HepG2 (cell line): ENCODE measurements around the gene FBXW2. TPM values are rescaled to one million over a fixed set of nuclear protein-coding genes. Genes with fewer than 3 reads are reported as not detected.

Source experiments
- ASH2L ChIP-seq: fragments of 300-600, 200-600 bp; sonication (generic); IDR thresholded peaks from 2 replicates; pipeline ENCODE4 v1.7.0; 2017; ENCODE audit warnings: low read depth, mild to moderate bottlenecking, moderate library complexity, mixed read lengths, low read length; ENCODE audit not compliant: insufficient read length
- BCL6 ChIP-seq: IDR thresholded peaks from 2 replicates; pipeline ENCODE4 v1.6.1; 2016; ENCODE audit warnings: missing genetic modification reagents, missing compliant biosample characterization
- CEBPZ ChIP-seq: IDR thresholded peaks from 2 replicates; pipeline ENCODE4 v1.6.1; 2012; ENCODE audit warnings: low read length, improper control_type of control experiment
- CTCF ChIP-seq: sonication (generic); formaldehyde crosslinking; IDR thresholded peaks from 2 replicates; pipeline ENCODE4 v1.5.0; 2020; ENCODE audit warnings: mild to moderate bottlenecking, missing genetic modification reagents, moderate library complexity
- FOXA1 ChIP-seq, 2 experiments: fragments of 450-650 bp in 1 of 2; sonication (generic) in 1 of 2; formaldehyde crosslinking in 1 of 2; IDR thresholded peaks; 2 replicates each; pipeline versions ENCODE4 v1.4.0 to v1.6.1; 2016 to 2020; ENCODE audit warnings: missing genetic modification reagents in 1 of 2
- GABPB1 ChIP-seq: IDR thresholded peaks from 2 replicates; pipeline ENCODE4 v1.6.1; 2016; ENCODE audit warnings: mild to moderate bottlenecking, missing genetic modification reagents, moderate library complexity, missing compliant biosample characterization
- HMGA1 ChIP-seq: sonication (generic); formaldehyde crosslinking; conservative IDR thresholded peaks from 2 replicates; pipeline ENCODE4 v1.4.0; 2020; ENCODE audit warnings: missing genetic modification reagents
- MAFG ChIP-seq: sonication (generic); formaldehyde crosslinking; IDR thresholded peaks from 2 replicates; pipeline ENCODE4 v1.5.1; 2020; ENCODE audit warnings: mild to moderate bottlenecking, missing genetic modification reagents
- NR2F2 ChIP-seq: IDR thresholded peaks from 2 replicates; pipeline ENCODE4 v1.6.1; 2012; ENCODE audit warnings: low read depth, inconsistent platforms, borderline replicate concordance
- POLR2A ChIP-seq, 2 experiments: IDR thresholded peaks; 2 replicates each; pipeline ENCODE4 v1.6.1; 2011; ENCODE audit warnings: low read depth in 2 of 2, low read length in 2 of 2, mild to moderate bottlenecking in 1 of 2, moderate library complexity in 1 of 2; ENCODE audit not compliant: insufficient read depth in 1 of 2
- SP5 ChIP-seq: IDR thresholded peaks from 2 replicates; pipeline ENCODE4 v1.6.1; 2016; ENCODE audit warnings: low read depth, borderline replicate concordance
- ZKSCAN1 ChIP-seq: fragments of 150-350 bp; IDR thresholded peaks from 2 replicates; pipeline ENCODE4 v1.6.1; 2014; ENCODE audit warnings: low read length
- ZNF275 ChIP-seq: sonication (generic); formaldehyde crosslinking; IDR thresholded peaks from 2 replicates; pipeline ENCODE4 v1.8.0; 2022; ENCODE audit warnings: missing genetic modification reagents, mild to moderate bottlenecking, inconsistent platforms, borderline replicate concordance
- ZNF292 ChIP-seq: sonication (generic); formaldehyde crosslinking; IDR thresholded peaks from 2 replicates; pipeline ENCODE4 v1.8.1; 2022; ENCODE audit warnings: mild to moderate bottlenecking, low read depth, missing genetic modification reagents, borderline replicate concordance
- ZNF678 ChIP-seq: sonication (generic); formaldehyde crosslinking; IDR thresholded peaks from 2 replicates; pipeline ENCODE4 v1.4.0; 2020; ENCODE audit warnings: mild to moderate bottlenecking, missing genetic modification reagents
- polyA plus RNA-seq, 8 experiments: library from polyadenylated mRNA; depleted of rRNA in 3 of 8; stranded (reverse) in 7 of 8; unstranded in 1 of 8; fragments of >200 nt; fragmentation: Illumina TruSeq in 4 of 8; extraction: Trizol in 4 of 8; gene quantifications; 2 replicates each; pipeline versions ENCODE4 v1.2.1 to v1.2.3, GENCODE V29; 2011 to 2016; ENCODE audit warnings: low read depth in 4 of 8, missing spikeins in 1 of 8, mixed read lengths in 1 of 8; ENCODE audit not compliant: insufficient read depth in 1 of 8
- total RNA-seq, 5 experiments: library from RNA; depleted of rRNA; stranded (reverse); fragments of >200 nt; fragmentation: Illumina TruSeq; extraction: Trizol; gene quantifications; 2 replicates each; pipeline ENCODE4 v1.2.3, GENCODE V29; 2016; ENCODE audit warnings: low read depth in 1 of 5

FBXW2 gene
- total and polyA plus RNA-seq, 2 of the 13 experiments (the other 11 are each of a cell fraction or from before 2014, with no cell fraction given) = 35.4 to 43.1 TPM

GRCh38 chr9:120733190-120733589 lies 60.0 kb downstream of the FBXW2 start (continued):
- TF ChIP-seq CEBPZ = no peak
- no peak for TF ChIP-seq NR2F2
- TF ChIP-seq ZNF292 (CRISPR knock-in tag) = 0 out of 2 replicates have a peak, but pooled peaks have one; percentile 35
- no peak for TF ChIP-seq ASH2L
- TF ChIP-seq ZKSCAN1 = no peak
- TF ChIP-seq SP5 (CRISPR knock-in tag) = peak; percentile 57; the same call in 1 of the 2 replicates
- no peak for TF ChIP-seq ZNF678 (CRISPR knock-in tag)
- no peak for TF ChIP-seq MAFG (CRISPR knock-in tag)
- TF ChIP-seq POLR2A (IDR thresholded peaks at IDR 0.05; ENCODE audit: insufficient read depth in 1 of 2, low read depth in 2 of 2, low read length in 2 of 2) = no peak
- TF ChIP-seq HMGA1 (CRISPR knock-in tag) = no peak
- no peak for TF ChIP-seq ZNF275 (CRISPR knock-in tag)
- TF ChIP-seq GABPB1 (CRISPR knock-in tag) = no peak
- TF ChIP-seq FOXA1 (IDR thresholded peaks at IDR 0.05) = no peak
- peak; percentile 64 for TF ChIP-seq FOXA1 (CRISPR knock-in tag; IDR thresholded peaks at IDR 0.05)
- no peak for TF ChIP-seq CTCF (CRISPR knock-in tag)
- 0 out of 2 replicates have a peak, but pooled peaks have one; percentile 19 for TF ChIP-seq BCL6 (CRISPR knock-in tag)
